ENCODE measurements around the gene FAM78B. TPM values are rescaled to one million over a fixed set of nuclear protein-coding genes. Genes with fewer than 3 reads are reported as not detected.

FAM78B gene
- total RNA-seq, 1 donor: 0.27 TPM

DNA sequence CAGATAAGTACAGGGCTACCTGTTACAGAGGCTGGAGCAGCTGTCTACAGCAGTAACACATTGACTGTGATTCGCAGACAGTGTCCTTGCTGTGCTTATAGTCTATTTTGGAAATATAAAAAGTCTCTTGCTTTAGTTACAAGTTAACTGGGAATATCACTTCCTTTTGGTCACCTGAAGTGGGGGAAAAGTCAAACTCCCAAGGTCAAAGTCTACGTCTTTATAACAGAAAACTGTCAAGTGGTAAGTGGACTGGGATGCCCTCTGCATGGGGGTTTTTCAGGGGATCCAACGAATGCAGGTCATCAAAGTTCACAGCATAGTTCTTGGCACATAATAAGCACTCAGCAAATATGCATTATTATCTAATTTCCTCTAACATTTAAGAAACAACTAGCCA is 55.4 kb downstream of the FAM78B start:
- DNase-seq (ENCODE audit: low read depth): no peak
- TF ChIP-seq, protein P1, sequence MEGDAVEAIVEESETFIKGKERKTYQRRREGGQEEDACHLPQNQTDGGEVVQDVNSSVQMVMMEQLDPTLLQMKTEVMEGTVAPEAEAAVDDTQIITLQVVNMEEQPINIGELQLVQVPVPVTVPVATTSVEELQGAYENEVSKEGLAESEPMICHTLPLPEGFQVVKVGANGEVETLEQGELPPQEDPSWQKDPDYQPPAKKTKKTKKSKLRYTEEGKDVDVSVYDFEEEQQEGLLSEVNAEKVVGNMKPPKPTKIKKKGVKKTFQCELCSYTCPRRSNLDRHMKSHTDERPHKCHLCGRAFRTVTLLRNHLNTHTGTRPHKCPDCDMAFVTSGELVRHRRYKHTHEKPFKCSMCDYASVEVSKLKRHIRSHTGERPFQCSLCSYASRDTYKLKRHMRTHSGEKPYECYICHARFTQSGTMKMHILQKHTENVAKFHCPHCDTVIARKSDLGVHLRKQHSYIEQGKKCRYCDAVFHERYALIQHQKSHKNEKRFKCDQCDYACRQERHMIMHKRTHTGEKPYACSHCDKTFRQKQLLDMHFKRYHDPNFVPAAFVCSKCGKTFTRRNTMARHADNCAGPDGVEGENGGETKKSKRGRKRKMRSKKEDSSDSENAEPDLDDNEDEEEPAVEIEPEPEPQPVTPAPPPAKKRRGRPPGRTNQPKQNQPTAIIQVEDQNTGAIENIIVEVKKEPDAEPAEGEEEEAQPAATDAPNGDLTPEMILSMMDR (IDR thresholded peaks at IDR 0.05; ENCODE audit: insufficient read depth, low read length): no peak
- no peak overlapping the region for H3K4me3 ChIP-seq (ENCODE audit: low read depth, low read length)

DNA sequence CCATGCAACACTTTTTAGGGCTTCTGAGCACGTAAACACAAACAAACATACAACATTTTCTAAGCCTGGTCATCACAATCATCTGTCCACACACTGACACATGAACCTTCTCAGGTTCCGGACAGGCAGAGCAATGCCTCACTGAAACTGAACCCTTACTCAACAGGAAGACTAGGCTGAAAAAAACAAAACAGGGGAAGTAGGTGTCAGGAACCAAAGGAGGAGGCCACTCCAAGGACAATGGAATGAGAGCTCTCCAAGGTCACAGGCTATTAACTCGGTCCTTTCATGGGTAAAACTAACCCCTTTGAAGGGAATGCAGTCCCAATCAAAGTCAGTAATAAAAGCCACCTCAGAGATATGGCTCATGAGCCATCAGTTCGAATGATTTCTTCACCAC is 76.6 kb downstream of the FAM78B start:
- TF ChIP-seq, protein P1 (IDR thresholded peaks at IDR 0.05; ENCODE audit: insufficient read depth, low read length): no peak
- DNase-seq (ENCODE audit: low read depth): no peak
- no peak overlapping the region for H3K4me3 ChIP-seq (ENCODE audit: low read depth, low read length)

DNA sequence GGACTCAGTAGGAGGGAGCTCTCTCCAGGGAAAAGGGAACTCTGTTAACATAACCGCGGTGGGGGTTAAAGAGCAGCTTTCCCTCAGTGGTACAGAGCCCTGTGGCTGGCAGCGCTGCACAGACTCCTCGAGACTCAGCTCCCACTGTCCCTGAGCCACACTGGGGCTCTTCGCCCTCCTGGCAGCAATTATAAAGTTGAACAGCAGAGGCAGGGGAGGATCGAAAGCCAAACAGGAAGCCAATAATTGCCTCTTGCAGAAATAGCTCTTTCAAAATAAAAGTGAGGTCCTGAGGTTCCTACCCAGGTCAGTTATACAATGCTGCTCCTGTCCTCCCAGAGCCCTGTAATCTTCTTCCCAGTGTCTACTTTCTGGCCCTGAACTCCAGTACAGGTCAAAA is 77.0 kb downstream of the FAM78B start:
- peak; percentile 8 for DNase-seq (ENCODE audit: low read depth)
- no peak overlapping the region for H3K4me3 ChIP-seq (ENCODE audit: low read depth, low read length)
- TF ChIP-seq, protein P1 (IDR thresholded peaks at IDR 0.05; ENCODE audit: insufficient read depth, low read length): no peak

DNA sequence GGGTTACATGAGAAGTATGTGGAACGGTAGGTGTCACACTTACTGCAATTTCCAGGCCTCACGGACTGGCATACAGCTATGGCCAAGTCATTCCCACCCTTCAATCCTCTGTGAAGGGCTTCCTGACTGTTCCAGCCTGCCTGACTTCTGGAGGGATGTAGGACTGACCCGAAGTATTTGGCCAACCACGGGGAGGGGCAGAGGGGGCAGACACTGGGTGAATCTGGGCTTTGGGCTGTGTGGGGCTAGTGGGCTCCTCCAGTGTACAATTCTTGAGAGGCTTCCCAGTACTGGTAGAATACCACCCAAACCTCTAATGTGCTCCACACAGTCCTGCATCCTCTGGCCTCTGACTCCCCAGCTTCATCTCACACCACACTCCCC is 78.2 kb downstream of the FAM78B start:
- no peak overlapping the region for H3K4me3 ChIP-seq (ENCODE audit: low read depth, low read length)
- TF ChIP-seq, protein P1 (IDR thresholded peaks at IDR 0.05; ENCODE audit: insufficient read depth, low read length): no peak
- no peak for DNase-seq (ENCODE audit: low read depth)

DNA sequence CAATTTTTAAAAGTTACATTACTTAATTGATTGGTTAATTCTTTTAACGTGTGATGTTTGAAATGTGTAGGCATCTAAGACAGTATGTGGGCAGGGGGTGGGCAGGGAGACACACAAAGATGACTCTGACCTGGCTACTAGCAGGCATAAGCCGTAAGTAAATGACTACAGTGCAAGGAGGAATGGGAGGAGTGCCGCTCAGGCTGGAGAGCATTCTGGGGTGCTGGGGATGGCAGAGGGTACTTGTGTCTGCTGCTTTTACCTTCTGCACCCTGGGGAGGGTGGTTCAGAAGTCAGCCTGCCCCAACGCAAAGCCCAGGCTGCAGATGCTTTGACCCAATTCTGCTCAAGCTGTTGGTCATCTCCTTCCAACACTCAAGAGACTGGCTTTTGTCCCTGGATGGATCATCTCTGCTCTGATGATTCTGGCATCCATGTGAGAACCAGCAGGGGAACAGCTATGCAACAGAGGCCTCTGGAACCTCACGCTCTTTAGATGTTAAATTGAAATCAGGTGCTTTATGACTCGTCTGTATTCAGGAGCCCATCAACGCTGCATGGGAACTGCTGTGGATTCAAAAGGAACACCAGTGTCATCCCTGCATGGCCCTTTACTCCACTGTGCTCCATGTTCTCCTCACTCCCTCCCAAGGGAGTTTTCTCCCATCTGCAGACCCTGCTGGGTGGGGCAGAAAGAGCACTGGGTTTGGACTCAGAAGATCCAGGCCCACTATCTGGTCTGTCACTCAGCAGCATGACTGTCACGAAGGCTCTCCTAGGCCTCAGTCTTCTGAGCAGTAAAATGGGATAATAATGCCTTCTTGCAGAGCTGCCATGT is 78.8 kb downstream of the FAM78B start:
- DNase-seq (ENCODE audit: low read depth): no peak
- H3K4me3 ChIP-seq (ENCODE audit: low read depth, low read length): no peak overlapping the region
- TF ChIP-seq, protein P1 (IDR thresholded peaks at IDR 0.05; ENCODE audit: insufficient read depth, low read length): no peak

DNA sequence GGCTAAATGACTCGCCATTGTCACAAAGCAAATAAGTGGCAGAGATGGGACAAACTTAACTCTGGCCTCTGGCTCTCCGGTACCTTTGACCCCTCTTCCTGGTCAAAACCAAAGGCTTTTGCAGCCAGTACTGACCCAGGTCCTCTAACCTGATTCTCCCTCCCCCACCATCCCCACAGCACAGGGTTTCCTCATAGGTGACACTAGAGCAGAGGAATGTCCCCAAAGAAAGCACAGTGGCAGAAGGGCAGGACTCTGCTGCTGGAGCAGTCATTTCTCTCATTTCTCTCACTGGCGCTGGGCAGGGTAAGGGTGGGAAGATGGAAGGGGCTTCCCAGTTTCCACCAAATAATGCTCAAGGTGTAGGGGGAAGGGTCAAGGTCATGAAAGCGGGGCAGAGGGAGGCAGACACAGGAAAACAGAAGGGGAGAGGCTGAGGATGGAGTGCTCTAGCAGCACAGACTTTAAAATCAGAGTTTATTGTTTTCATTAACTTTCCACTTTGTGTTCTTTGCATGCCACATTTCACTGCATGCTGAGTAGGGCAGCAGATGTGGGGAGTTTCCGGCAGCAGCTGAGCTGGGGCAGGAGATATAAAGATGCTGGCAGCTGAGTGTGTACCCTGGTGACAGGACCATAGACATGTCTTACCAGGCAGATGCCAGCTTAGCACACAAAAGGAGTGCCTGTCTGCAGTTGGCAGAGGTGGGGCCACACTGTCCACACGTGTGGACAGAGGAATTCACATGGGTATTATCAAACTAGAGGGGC is 80.5 kb downstream of the FAM78B start:
- DNase-seq (ENCODE audit: low read depth): no peak
- TF ChIP-seq, protein P1 (IDR thresholded peaks at IDR 0.05; ENCODE audit: insufficient read depth, low read length): no peak
- H3K4me3 ChIP-seq (ENCODE audit: low read depth, low read length): no peak overlapping the region

Data from fibroblast of the aortic adventitia (primary cell).